GM21423 (cell line): ENCODE measurements around the gene TARBP1.

Source experiments
- ATAC-seq: cut with Tn5 transposase; IDR thresholded peaks from one replicate; pipeline ENCODE4 v1.9.1; 2021; ENCODE audit warnings: mild to moderate bottlenecking, moderate library complexity; ENCODE audit not compliant: unreplicated experiment

TARBP1 gene

DNA sequence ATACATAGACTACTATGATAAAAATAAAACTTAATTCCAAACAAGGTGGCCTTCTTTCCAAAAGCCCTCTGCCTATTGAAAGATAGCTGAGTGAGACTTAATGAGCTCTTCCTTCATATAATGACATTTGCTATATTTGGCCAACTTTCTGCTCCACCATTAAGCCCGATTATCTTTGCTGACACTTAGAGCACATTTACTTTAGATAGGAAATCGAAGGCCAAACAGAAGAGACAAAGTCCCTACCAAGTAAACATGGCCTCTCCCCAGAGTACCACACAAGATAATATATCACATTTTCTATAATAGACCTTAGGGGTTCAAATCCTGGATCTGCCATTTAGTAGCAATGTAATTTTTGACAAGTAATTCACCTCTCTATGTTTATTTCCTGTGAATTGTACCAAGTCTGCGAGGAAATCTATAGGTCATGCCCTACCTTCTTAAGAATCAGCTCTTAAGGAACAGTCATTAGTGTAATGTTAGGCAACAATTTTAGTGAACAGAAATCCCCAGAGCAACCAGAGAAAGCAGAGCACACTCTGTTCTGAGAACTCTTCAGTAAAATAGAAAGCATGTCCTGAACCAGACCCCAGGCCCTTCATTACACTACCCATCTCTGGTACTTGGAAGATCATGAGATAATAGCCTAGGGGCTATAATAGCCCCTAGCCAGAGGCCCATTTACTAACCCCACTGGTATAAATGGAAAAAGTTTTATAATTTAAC lies 123.0 kb downstream of the TARBP1 start:
- ATAC-seq, result no peak

DNA sequence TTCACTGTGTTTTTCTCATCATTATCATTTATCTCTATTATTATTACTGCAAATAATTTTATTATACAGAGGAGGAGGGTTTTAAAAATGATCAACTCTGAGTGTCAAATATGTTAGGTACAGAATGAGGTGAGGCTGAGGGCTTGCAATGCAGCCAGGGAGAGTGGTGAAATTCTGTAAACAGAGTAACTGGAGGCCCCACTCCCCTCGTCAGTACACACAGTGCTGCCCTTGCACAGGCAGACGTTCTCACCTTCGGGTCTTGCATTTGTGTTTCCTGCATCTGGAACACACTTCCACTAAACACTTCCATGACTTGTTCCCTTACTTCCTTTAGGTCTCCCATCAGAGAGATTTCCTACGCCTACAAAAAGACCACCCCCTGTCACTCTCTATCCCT lies 130.0 kb downstream of the TARBP1 start:
- ATAC-seq, result no peak

DNA sequence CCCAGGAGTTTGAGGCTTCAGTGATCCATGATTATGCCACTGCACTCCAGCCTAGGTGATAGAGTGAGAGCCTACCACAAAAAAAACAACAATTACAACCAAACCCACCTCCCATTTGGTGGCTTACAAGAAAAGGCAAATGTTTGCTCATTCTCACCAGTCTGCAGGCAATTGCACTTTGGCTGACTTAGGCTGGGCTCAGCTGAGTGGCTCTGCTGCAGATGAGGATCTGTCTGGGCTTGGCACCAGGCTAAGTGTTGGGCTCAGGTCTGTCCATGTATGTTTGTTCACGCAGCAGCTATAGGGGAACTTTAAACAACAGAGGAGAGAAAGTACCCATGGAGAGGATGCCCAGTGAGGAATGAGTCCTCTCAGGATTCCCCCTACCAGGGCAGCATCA lies 133.7 kb downstream of the TARBP1 start:
- ATAC-seq, result no peak

- ATAC-seq, result no peak
Observed at GRCh38 chr1:234342774-234343173, 136.2 kb downstream of the TARBP1 start.
